Ovary (tissue), 9 donors: ENCODE measurements around the gene ATP8B1. TPM values are rescaled to one million over a fixed set of nuclear protein-coding genes. Genes with fewer than 3 reads are reported as not detected.

Source experiments
- DNase-seq, 5 donors: peaks; one replicate each; pipeline ENCODE4 v3.0.0-alpha.2; 2019 to 2020
- H3K27ac ChIP-seq, 2 donors: fragments of 200-600 bp; one replicate each; pipeline versions ENCODE4 v1.5.1 to v1.8.0; 2019 to 2022
- H3K27me3 ChIP-seq: fragments of 200-600 bp; one replicate; pipeline ENCODE4 v1.8.0; 2022
- H3K36me3 ChIP-seq: fragments of 200-600 bp; sonication (generic); one replicate; pipeline ENCODE4 v1.5.1; 2019
- H3K4me1 ChIP-seq: one replicate; pipeline ENCODE4 v1.8.1; 2013; ENCODE audit warnings: mild to moderate bottlenecking, moderate library complexity; ENCODE audit not compliant: insufficient read depth
- H3K4me3 ChIP-seq: fragments of 200-600 bp; sonication (generic); one replicate; pipeline ENCODE4 v1.5.1; 2017
- H3K9me3 ChIP-seq, 2 donors: fragments of 200-600 bp in 1 of 2; sonication (generic) in 1 of 2; one replicate each; pipeline versions ENCODE4 v1.5.1 to v1.8.1; 2013 to 2019; ENCODE audit warnings: mild to moderate bottlenecking in 1 of 2, moderate library complexity in 1 of 2
- CTCF ChIP-seq, 3 donors: fragments of 450-650 bp in 2 of 3; fragments of 200-600 bp in 1 of 3; IDR thresholded peaks; one replicate each; pipeline versions ENCODE4 v1.5.1 to v1.8.0; 2016 to 2022; ENCODE audit warnings: antibody characterized with exemption in 3 of 3, mild to moderate bottlenecking in 1 of 3
- EP300 ChIP-seq: sonication (generic); formaldehyde crosslinking; IDR thresholded peaks from one replicate; pipeline ENCODE4 v1.6.1; 2017; ENCODE audit warnings: antibody characterized with exemption
- POLR2A ChIP-seq: fragments of 450-650 bp; IDR thresholded peaks from one replicate; pipeline ENCODE4 v1.6.1; 2017; ENCODE audit warnings: antibody characterized with exemption, mild to moderate bottlenecking, moderate library complexity
- WGBS, 3 donors: extraction: QIAGEN DNeasy Blood & Tissue Kit in 1 of 3; methylation state at CpG; one replicate each; pipeline versions ENCODE4 v1.1.5 to v1.1.7; 2013 to 2017; 5-methylcytosine and 5-hydroxymethylcytosine counted together
- intact Hi-C, 4 donors: fragments of 100-400 bp; cut with DNase I; formaldehyde crosslinking; loops; one replicate each; pipeline versions ENCODE4 v1.11.0 to v1.15.1; 2022 to 2023
- polyA plus RNA-seq, 2 donors: library from polyadenylated mRNA; stranded (reverse); fragments of 200-250 nt in 1 of 2; fragments of 350-450 nt in 1 of 2; fragmentation: Illumina TruSeq in 1 of 2; extraction: RNeasy Lipid Tissue Mini Kit (QIAGEN cat#74804) in 1 of 2; gene quantifications; one replicate each; pipeline ENCODE4 v1.2.3, GENCODE V29; 2013 to 2014
- total RNA-seq, 7 donors: library from RNA; depleted of rRNA in 2 of 7; stranded (reverse); fragments of >200 nt in 2 of 7; fragmentation: NEBNext Ultra II Directional in 3 of 7; extraction: Animal tissue kit (Norgen Biotek cat#: 25700) in 3 of 7; gene quantifications; one replicate each; pipeline versions ENCODE4 v1.1.0 to v1.2.4, GENCODE V29; 2016 to 2023
- donor health status: DM: no; HTN: no; CAD: no; lungs with moderate emphysema.
- donor health status: DM: no; HTN: no; CAD: no.
- donor health status: Bipolar disorder and iron deficiency.
- donor health status: DM: yes; HTN: yes; CAD: no.
- donor health status: DM: no; HTN: no; CAD: no.
- donor health status: DM: yes; HTN: yes; CAD: no.

The ATP8B1 gene
- total and polyA plus RNA-seq, 9 donors = 1.4 to 13.2 (median 5.2) TPM

GRCh38 chr18:57657542-57657941, 145.6 kb downstream of the ATP8B1 start:
- peaks cover 0 to 5% of the 10 kb centered on the region in 2 donors for H3K9me3 ChIP-seq
- H3K36me3 ChIP-seq = no peaks in the 10 kb centered on the region
- WGBS, 3 donors = 33 to 57% (median 41%) methylated on average over 2 of the region's 2 CpGs
- no peaks in the 10 kb centered on the region for H3K27me3 ChIP-seq
- TF ChIP-seq EP300 (no peak), POLR2A (no peak)
- H3K27ac ChIP-seq = no peak overlapping the region
- H3K4me1 ChIP-seq = no peaks in the 10 kb centered on the region
- no peak for DNase-seq
- intact Hi-C loops = no loop called here
- H3K4me3 ChIP-seq = no peak overlapping the region

- no peak overlapping the region for H3K27ac ChIP-seq
- no peak overlapping the region for H3K4me3 ChIP-seq
- TF ChIP-seq POLR2A (no peak), CTCF (IDR thresholded peaks at IDR 0.05) (no peak), EP300 (no peak)
- H3K4me1 ChIP-seq = no peaks in the 10 kb centered on the region
- H3K9me3 ChIP-seq = peaks cover 0 to 5% of the 10 kb centered on the region in 2 donors
- no peaks in the 10 kb centered on the region for H3K36me3 ChIP-seq
- DNase-seq = no peak
- intact Hi-C loops = no loop called here
- WGBS, 3 donors = 94 to 98% (median 97%) methylated on average over 2 of the region's 2 CpGs
- no peaks in the 10 kb centered on the region for H3K27me3 ChIP-seq
Measured at GRCh38 chr18:57655740-57656139, 147.4 kb downstream of the ATP8B1 start.

GRCh38 chr18:57651914-57652313, 151.2 kb downstream of the ATP8B1 start:
- TF ChIP-seq CTCF (IDR thresholded peaks at IDR 0.05) = no peak
- no peak for TF ChIP-seq EP300
- no peak for TF ChIP-seq POLR2A
- intact Hi-C loops = no loop called here
- DNase-seq = no peak
- Histone ChIP-seq H3K4me3 (no peak overlapping the region), H3K36me3 (no peaks in the 10 kb centered on the region), H3K4me1 (no peaks in the 10 kb centered on the region), H3K27ac (no peak overlapping the region), H3K27me3 (no peaks in the 10 kb centered on the region), H3K9me3 (peaks cover 0 to 5% of the 10 kb centered on the region in 2 donors)

- Histone ChIP-seq H3K9me3 (no peaks in the 10 kb centered on the region), H3K27ac (no peak overlapping the region)
- DNase-seq = no peak
Measured at GRCh38 chr18:57649556-57650500, 153.3 kb downstream of the ATP8B1 start.

More at GRCh38 chr18:57649556-57650500, 153.3 kb downstream of the ATP8B1 start:
- 82 to 90% (median 89%) methylated on average over 11 of the region's 11 CpGs for WGBS, 3 donors
- no peaks in the 10 kb centered on the region for H3K27me3 ChIP-seq
- H3K36me3 ChIP-seq = no peaks in the 10 kb centered on the region
- intact Hi-C loops = no loop called here
- no peaks in the 10 kb centered on the region for H3K4me1 ChIP-seq
- no peak overlapping the region for H3K4me3 ChIP-seq
- TF ChIP-seq POLR2A (no peak), CTCF (IDR thresholded peaks at IDR 0.05) (no peak), EP300 (no peak)
